ENCODE results near the gene IL17RE. TPM values are rescaled to one million over a fixed set of nuclear protein-coding genes. Genes with fewer than 3 reads are reported as not detected.

Gene IL17RE
- total and polyA plus RNA-seq, 2 of the 13 experiments (the other 11 are each of a cell fraction or from before 2014, with no cell fraction given), result 14.5 to 24.1 TPM

DNA sequence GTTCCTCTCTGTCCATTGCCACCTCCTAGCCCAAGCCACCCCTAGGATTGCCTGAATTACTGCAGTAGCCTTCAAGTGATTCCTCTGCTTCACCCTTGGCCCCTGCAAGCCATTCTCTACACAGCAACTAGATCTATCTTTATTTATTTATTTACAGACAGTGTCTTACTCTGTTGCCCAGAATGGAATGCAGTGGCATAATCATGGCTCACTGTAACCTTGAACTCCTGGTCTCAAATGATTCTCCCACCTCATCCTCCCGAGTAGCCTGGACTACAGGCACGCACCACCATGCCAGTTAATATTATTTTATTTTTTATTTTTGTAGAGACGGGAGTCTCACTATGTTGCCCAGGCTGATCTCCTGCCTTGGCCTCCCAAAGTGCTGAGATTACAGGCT is 14.1 kb upstream of the IL17RE start (continued):
- TF ChIP-seq EHMT2 (IDR thresholded peaks at IDR 0.05; ENCODE audit: borderline replicate concordance, low read depth, low read length) (no peak), ARID2 (CRISPR knock-in tag; IDR thresholded peaks at IDR 0.05; ENCODE audit: borderline replicate concordance) (no peak), TEAD3 (CRISPR knock-in tag; optimal IDR thresholded peaks at IDR 0.05; ENCODE audit: borderline replicate concordance) (peak; percentile 54), SP2 (CRISPR knock-in tag; IDR thresholded peaks at IDR 0.05) (no peak), GABPB1 (CRISPR knock-in tag; IDR thresholded peaks at IDR 0.05) (no peak), SCMH1 (CRISPR knock-in tag; IDR thresholded peaks at IDR 0.05; ENCODE audit: borderline replicate concordance) (no peak), TAF1 (CRISPR knock-in tag; IDR thresholded peaks at IDR 0.05) (no peak), ZNF260 (CRISPR knock-in tag; IDR thresholded peaks at IDR 0.05; ENCODE audit: borderline replicate concordance, low read depth) (no peak), ATF7 (IDR thresholded peaks at IDR 0.05) (no peak), ATF7 (CRISPR knock-in tag; IDR thresholded peaks at IDR 0.05) (no peak), MAFF (IDR thresholded peaks at IDR 0.05; ENCODE audit: low read depth, low read length) (no peak), HHEX (CRISPR knock-in tag; IDR thresholded peaks at IDR 0.05) (no peak), ZBTB7A (CRISPR knock-in tag; IDR thresholded peaks at IDR 0.05) (no peak), IKZF4 (CRISPR knock-in tag; IDR thresholded peaks at IDR 0.05; ENCODE audit: borderline replicate concordance, low read depth, not compliant biosample characterization) (no peak), ZNF263 (CRISPR knock-in tag; IDR thresholded peaks at IDR 0.05) (no peak), POLR2G (IDR thresholded peaks at IDR 0.05; ENCODE audit: low read depth, low read length) (no peak), FOSL1 (CRISPR knock-in tag; IDR thresholded peaks at IDR 0.05; ENCODE audit: borderline replicate concordance) (no peak), MBNL3 (CRISPR knock-in tag; conservative IDR thresholded peaks at IDR 0.05) (no peak)
- TF ChIP-seq, protein P1, sequence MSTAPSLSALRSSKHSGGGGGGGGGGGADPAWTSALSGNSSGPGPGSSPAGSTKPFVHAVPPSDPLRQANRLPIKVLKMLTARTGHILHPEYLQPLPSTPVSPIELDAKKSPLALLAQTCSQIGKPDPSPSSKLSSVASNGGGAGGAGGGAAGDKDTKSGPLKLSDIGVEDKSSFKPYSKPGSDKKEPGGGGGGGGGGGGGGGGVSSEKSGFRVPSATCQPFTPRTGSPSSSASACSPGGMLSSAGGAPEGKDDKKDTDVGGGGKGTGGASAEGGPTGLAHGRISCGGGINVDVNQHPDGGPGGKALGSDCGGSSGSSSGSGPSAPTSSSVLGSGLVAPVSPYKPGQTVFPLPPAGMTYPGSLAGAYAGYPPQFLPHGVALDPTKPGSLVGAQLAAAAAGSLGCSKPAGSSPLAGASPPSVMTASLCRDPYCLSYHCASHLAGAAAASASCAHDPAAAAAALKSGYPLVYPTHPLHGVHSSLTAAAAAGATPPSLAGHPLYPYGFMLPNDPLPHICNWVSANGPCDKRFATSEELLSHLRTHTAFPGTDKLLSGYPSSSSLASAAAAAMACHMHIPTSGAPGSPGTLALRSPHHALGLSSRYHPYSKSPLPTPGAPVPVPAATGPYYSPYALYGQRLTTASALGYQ (CRISPR knock-in tag; IDR thresholded peaks at IDR 0.05), result no peak
- TF ChIP-seq, protein P2, sequence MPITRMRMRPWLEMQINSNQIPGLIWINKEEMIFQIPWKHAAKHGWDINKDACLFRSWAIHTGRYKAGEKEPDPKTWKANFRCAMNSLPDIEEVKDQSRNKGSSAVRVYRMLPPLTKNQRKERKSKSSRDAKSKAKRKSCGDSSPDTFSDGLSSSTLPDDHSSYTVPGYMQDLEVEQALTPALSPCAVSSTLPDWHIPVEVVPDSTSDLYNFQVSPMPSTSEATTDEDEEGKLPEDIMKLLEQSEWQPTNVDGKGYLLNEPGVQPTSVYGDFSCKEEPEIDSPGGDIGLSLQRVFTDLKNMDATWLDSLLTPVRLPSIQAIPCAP (CRISPR knock-in tag; IDR thresholded peaks at IDR 0.05; ENCODE audit: low read depth), result no peak
- TF ChIP-seq, protein P3, sequence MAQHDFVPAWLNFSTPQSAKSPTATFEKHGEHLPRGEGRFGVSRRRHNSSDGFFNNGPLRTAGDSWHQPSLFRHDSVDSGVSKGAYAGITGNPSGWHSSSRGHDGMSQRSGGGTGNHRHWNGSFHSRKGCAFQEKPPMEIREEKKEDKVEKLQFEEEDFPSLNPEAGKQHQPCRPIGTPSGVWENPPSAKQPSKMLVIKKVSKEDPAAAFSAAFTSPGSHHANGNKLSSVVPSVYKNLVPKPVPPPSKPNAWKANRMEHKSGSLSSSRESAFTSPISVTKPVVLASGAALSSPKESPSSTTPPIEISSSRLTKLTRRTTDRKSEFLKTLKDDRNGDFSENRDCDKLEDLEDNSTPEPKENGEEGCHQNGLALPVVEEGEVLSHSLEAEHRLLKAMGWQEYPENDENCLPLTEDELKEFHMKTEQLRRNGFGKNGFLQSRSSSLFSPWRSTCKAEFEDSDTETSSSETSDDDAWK (CRISPR knock-in tag; IDR thresholded peaks at IDR 0.05), result no peak
- TF ChIP-seq, protein P4, sequence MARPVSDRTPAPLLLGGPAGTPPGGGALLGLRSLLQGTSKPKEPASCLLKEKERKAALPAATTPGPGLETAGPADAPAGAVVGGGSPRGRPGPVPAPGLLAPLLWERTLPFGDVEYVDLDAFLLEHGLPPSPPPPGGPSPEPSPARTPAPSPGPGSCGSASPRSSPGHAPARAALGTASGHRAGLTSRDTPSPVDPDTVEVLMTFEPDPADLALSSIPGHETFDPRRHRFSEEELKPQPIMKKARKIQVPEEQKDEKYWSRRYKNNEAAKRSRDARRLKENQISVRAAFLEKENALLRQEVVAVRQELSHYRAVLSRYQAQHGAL (CRISPR knock-in tag; IDR thresholded peaks at IDR 0.05; ENCODE audit: not compliant biosample characterization), result no peak
- TF ChIP-seq, protein P5, sequence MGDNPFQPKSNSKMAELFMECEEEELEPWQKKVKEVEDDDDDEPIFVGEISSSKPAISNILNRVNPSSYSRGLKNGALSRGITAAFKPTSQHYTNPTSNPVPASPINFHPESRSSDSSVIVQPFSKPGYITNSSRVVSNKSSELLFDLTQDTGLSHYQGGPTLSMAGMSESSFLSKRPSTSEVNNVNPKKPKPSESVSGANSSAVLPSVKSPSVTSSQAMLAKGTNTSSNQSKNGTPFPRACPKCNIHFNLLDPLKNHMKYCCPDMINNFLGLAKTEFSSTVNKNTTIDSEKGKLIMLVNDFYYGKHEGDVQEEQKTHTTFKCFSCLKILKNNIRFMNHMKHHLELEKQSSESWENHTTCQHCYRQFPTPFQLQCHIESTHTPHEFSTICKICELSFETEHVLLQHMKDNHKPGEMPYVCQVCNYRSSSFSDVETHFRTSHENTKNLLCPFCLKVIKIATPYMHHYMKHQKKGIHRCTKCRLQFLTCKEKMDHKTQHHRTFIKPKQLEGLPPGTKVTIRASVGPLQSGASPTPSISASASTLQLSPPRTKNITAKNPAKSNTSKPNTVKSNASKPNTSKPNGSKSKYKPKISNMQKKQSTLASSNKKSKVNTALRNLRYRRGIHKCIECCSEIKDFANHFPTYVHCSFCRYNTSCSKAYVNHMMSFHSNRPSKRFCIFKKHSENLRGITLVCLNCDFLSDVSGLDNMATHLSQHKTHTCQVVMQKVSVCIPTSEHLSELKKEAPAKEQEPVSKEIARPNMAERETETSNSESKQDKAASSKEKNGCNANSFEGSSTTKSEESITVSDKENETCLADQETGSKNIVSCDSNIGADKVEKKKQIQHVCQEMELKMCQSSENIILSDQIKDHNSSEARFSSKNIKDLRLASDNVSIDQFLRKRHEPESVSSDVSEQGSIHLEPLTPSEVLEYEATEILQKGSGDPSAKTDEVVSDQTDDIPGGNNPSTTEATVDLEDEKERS (CRISPR knock-in tag; IDR thresholded peaks at IDR 0.05), result peak; percentile 81; the same call in 1 of the 2 replicates
- TF ChIP-seq, protein P6, sequence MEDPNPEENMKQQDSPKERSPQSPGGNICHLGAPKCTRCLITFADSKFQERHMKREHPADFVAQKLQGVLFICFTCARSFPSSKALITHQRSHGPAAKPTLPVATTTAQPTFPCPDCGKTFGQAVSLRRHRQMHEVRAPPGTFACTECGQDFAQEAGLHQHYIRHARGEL (CRISPR knock-in tag; IDR thresholded peaks at IDR 0.05), result no peak

All from HepG2 (cell line).